Caki2 (cell line): ENCODE measurements around the gene TOMM40L. TPM values are rescaled to one million over a fixed set of nuclear protein-coding genes. Genes with fewer than 3 reads are reported as not detected.

Experiments used
- DNase-seq: peaks from one replicate; pipeline ENCODE4 v3.0.0-alpha.2; 2015; ENCODE audit warnings: low read depth
- in situ Hi-C: cut with HindIII; loops from 2 replicates; pipeline ENCODE4 v1.10.0; 2016; ENCODE audit warnings: low sequenced_read_pairs, low pct_unique_long_range_greater_than_20kb, mixed read lengths
- total RNA-seq: library from RNA; depleted of rRNA; stranded (reverse); fragments of >200 nt; shearing (Covaris generic); gene quantifications from 2 replicates; pipeline ENCODE4 v1.2.3, GENCODE V29; 2014; ENCODE audit warnings: low replicate concordance; rRNA removed

The TOMM40L gene
- total RNA-seq, 1 experiment from 2014 or later = 9.2 TPM

DNA sequence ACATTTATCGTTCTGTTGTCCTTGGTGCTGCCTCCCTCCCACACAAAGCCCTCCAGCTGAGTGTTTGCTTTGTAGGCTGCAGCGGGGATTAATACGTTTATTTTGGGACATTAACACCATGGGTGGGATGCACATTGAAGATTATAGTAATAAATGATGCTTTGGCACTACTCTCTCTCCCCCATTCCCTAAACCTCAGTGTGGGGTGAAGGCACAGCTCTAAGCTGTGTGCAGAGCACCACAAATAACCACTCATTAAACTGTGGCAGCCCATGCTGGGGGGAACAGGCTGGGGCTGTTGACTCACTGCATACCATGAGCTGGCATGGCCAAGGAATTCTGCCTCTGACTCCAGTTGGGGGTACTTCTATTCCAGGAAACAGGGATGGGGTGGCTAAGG lies 40.3 kb downstream of the TOMM40L start:
- DNase-seq = no peak
- in situ Hi-C loops = no loop called here

DNA sequence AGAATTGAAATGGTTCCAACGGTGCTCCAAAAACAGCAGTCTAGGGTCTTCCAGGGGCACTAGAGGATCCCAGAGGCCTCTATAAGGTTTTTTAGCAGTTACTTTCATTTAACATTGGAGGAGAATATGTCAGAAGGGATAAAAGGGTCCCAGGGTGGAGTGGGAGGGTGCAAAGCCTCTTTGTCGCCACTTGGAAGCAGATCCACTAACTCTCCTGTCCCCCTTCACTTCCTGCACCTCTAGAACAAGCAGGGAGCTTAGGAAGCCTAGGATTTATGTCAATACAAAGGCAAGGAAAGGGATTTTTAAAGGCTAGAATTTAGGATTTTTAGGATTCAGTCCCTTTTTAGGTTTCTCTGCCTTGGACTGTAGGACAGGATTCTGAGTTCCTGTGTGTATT lies 41.0 kb downstream of the TOMM40L start:
- no peak for DNase-seq
- in situ Hi-C loops = no loop called here

DNA sequence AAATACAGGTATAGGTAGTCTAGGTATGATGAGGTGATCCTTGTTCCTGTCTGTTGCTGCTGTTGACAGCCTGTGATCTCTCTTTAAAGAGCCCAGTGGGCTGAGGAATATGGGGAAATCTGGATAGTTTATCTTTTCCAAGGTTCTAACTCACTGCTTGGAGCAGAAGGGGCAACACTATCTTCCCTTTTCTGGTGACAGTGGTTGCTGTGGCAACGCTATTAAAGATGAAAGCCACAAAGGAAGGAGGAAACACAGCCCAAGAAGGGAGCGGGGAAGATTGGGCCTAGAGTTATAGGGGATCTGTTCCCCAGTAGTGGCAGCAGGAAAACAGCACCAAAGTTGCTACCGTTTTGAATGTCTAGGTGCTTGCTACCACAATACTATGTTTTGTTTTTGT lies 41.5 kb downstream of the TOMM40L start:
- no peak for DNase-seq
- in situ Hi-C loops = no loop called here

DNA sequence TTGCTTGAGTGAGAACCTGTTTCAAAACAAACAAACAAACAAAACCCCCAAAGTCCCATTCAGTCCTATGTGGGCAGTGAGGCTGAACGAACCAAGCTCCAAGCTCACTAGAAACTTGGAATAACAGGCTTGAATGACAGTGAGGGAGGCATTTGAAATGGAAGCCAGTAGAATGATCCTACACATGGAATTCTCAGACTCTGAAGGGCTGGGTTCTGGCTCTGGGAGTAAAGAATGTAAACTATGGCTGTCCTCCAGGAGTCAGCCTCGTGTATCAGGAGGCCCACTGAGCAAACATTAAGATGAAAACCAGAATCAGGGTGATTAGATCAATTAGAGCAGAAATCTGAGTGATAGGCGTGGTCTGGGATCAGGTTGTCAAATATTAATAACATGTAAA lies 47.5 kb downstream of the TOMM40L start:
- in situ Hi-C loops = no loop called here

DNA sequence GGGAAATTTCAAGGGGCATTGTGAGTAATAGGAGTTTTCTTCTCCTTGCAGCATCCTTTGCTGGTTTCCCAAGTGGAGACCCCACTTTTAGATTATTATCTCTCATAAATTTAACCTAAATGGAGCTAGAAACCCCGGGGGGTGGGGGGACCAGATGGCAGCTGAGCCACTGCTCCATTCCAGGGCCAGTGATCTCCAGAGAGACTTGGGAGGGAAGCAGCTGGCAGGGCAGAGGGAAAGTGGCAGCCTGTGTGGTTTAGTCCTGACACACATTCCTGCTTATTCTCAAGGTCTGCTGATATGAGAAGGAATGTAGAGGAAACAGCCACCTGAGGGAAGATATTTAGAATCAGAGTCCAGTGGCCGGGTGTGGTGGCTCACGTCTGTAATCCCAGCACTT lies 49.0 kb downstream of the TOMM40L start:
- in situ Hi-C loops = no loop called here
- DNase-seq = no peak

More for the DNA sequence above, 47.5 kb downstream of the TOMM40L start:
- DNase-seq = no peak

Other genes starting within 250 kb of the TOMM40L start
- gene F11R, start 204.9 kb upstream of the TOMM40L start, total RNA-seq = 17.4 and 41.5 TPM in 2 replicates
- 53.5 and 67.6 TPM in 2 replicates for gene TSTD1, start 187.1 kb upstream of the TOMM40L start, total RNA-seq
- 55.3 and 65.1 TPM in 2 replicates for gene USF1, start 180.1 kb upstream of the TOMM40L start, total RNA-seq
- gene ARHGAP30, start 156.2 kb upstream of the TOMM40L start, total RNA-seq = not detected in 2 replicates
- 0.29 and 0.88 TPM in 2 replicates for gene NECTIN4, start 136.5 kb upstream of the TOMM40L start, total RNA-seq
- gene KLHDC9, start 127.7 kb upstream of the TOMM40L start, total RNA-seq = 3.7 and 23.8 TPM in 2 replicates
- 23.4 and 34.3 TPM in 2 replicates for gene PFDN2, start 108.0 kb upstream of the TOMM40L start, total RNA-seq
- gene NIT1, start 108.0 kb upstream of the TOMM40L start, total RNA-seq = 32.0 and 38.2 TPM in 2 replicates
- gene DEDD, start 93.4 kb upstream of the TOMM40L start, total RNA-seq = 17.4 and 39.5 TPM in 2 replicates
- 189 and 204 TPM in 2 replicates for gene UFC1, start 72.1 kb upstream of the TOMM40L start, total RNA-seq
- gene USP21, start 66.6 kb upstream of the TOMM40L start, total RNA-seq = 3.3 and 7.0 TPM in 2 replicates
- 35.7 and 37.8 TPM in 2 replicates for gene PPOX, start 59.6 kb upstream of the TOMM40L start, total RNA-seq
- gene B4GALT3, start 48.6 kb upstream of the TOMM40L start, total RNA-seq = 24.0 and 29.0 TPM in 2 replicates
- gene ADAMTS4, start 27.0 kb upstream of the TOMM40L start, total RNA-seq = not detected in 2 replicates
- 108 and 118 TPM in 2 replicates for gene NDUFS2, start 23.7 kb upstream of the TOMM40L start, total RNA-seq
- gene FCER1G, start 10.8 kb upstream of the TOMM40L start, total RNA-seq = not detected in 2 replicates
- gene APOA2, start 2.4 kb upstream of the TOMM40L start, total RNA-seq = not detected in 2 replicates
- not detected in 2 replicates for gene NR1I3, start 12.1 kb downstream of the TOMM40L start, total RNA-seq
- not detected in 2 replicates for gene PCP4L1, start 32.7 kb downstream of the TOMM40L start, total RNA-seq
- 0.74 TPM in 1 of 2 replicates, not detected in the other for gene MPZ, start 83.9 kb downstream of the TOMM40L start, total RNA-seq
- 342 and 387 TPM in 2 replicates for gene SDHC, start 88.3 kb downstream of the TOMM40L start, total RNA-seq
- not detected in 2 replicates for gene CFAP126, start 141.8 kb downstream of the TOMM40L start, total RNA-seq